T-helper 1 cell (primary cell): ENCODE results near the gene DMXL2.
"Not testable (repeated sequence)": the region's sequence is repeated elsewhere in the genome, so short reads cannot be mapped to it uniquely, and the experiment has no call there.

Source experiments
- DNase-seq, 5 donors: peaks; one replicate each; pipeline ENCODE4 v3.0.0-alpha.2; 2012 to 2020
- total RNA-seq, 4 donors: gene quantifications; one replicate each; lab custom pipeline; 2026; lab: John Stamatoyannopoulos, UW

The DMXL2 gene
- total RNA-seq = 10.3 to 16.9 (median 11.4) reads per million in 4 donors

- DNase-seq = peak; percentile 20 to 79 (median 45)
Measured at GRCh38 chr15:51622604-51623370, at the start of gene DMXL2. Gene DMXL2 (minus strand): TSS chr15:51622771. CDS start chr15:51622545, 226 bp downstream.

GRCh38 chr15:51672155-51672687 lies 49.6 kb upstream of the DMXL2 start:
- no peak for DNase-seq

- no peak for DNase-seq
Measured at GRCh38 chr15:51669381-51669780, 46.8 kb upstream of the DMXL2 start.

GRCh38 chr15:51668446-51668845 lies 45.9 kb upstream of the DMXL2 start:
- DNase-seq = no peak

- no peak for DNase-seq
Measured at GRCh38 chr15:51667478-51667877, 44.9 kb upstream of the DMXL2 start.

- DNase-seq = no peak
Measured at GRCh38 chr15:51661072-51661471, 38.5 kb upstream of the DMXL2 start.

GRCh38 chr15:51658664-51659063 lies 36.1 kb upstream of the DMXL2 start:
- no peak for DNase-seq

- not testable (repeated sequence) for DNase-seq
Measured at GRCh38 chr15:51655401-51656057, 33.0 kb upstream of the DMXL2 start.

GRCh38 chr15:51652084-51652668 lies 29.6 kb upstream of the DMXL2 start:
- no peak for DNase-seq

GRCh38 chr15:51649659-51650521 lies 27.3 kb upstream of the DMXL2 start:
- DNase-seq = peak in 4 of 5 donors; percentile 22 to 62 (median 34)

GRCh38 chr15:51648643-51649042 lies 26.1 kb upstream of the DMXL2 start:
- not testable (repeated sequence) for DNase-seq

GRCh38 chr15:51648101-51648500 lies 25.5 kb upstream of the DMXL2 start:
- DNase-seq = not testable (repeated sequence)

- no peak for DNase-seq
Measured at GRCh38 chr15:51647128-51647562, 24.6 kb upstream of the DMXL2 start.

GRCh38 chr15:51642696-51643095 lies 20.1 kb upstream of the DMXL2 start:
- no peak for DNase-seq

GRCh38 chr15:51641490-51642130 lies 19.0 kb upstream of the DMXL2 start:
- DNase-seq = no peak

- no peak for DNase-seq
Measured at GRCh38 chr15:51634591-51635198, 12.1 kb upstream of the DMXL2 start.

GRCh38 chr15:51629612-51630011 lies 7.0 kb upstream of the DMXL2 start:
- no peak for DNase-seq

GRCh38 chr15:51625236-51625635 lies 2.7 kb upstream of the DMXL2 start:
- no peak for DNase-seq

- DNase-seq = no peak
Measured at GRCh38 chr15:51624022-51624421, 1.5 kb upstream of the DMXL2 start.

GRCh38 chr15:51623386-51623938 lies 891 bp upstream of the DMXL2 start:
- DNase-seq = no peak
